Measurements from ENCODE around the gene MTUS2. TPM values are rescaled to one million over a fixed set of nuclear protein-coding genes. Genes with fewer than 3 reads are reported as not detected.

The MTUS2 gene
- under 1 TPM in 1 of 3 donors, not detected in 2; 0.02 TPM for polyA plus RNA-seq

GRCh38 chr13:28820099-28821051, at the start of gene MTUS2:
Gene MTUS2 (plus strand): TSS chr13:28820339.
- Mint-ChIP-seq H3K4me1 (peaks cover 2 to 5% of the 10 kb centered on the region in 2 donors), H3K36me3 (no peaks in the 10 kb centered on the region), H3K4me3 (peak within 1 kb of the TSS; percentile 33 to 72 (median 62)), H3K9me3 (peaks cover 0 to 8% (median 2%) of the 10 kb centered on the region in 6 donors), H3K27me3 (ENCODE audit: low read depth in 3 of 3) (peaks cover 8 to 21% (median 20%) of the 10 kb centered on the region in 3 donors), H3K27ac (no peak within 1 kb of the TSS)
- no peak for DNase-seq

GRCh38 chr13:28778308-28779215, 41.6 kb upstream of the MTUS2 start:
- H3K27me3 Mint-ChIP-seq (ENCODE audit: low read depth in 3 of 3), result peaks cover 7 to 12% (median 11%) of the 10 kb centered on the region in 3 donors
- DNase-seq, result no peak
- no peak overlapping the region for H3K27ac Mint-ChIP-seq
- H3K9me3 Mint-ChIP-seq, result peaks cover 0 to 7% (median 3%) of the 10 kb centered on the region in 6 donors
- H3K4me3 Mint-ChIP-seq, result no peak overlapping the region
- H3K36me3 Mint-ChIP-seq, result no peaks in the 10 kb centered on the region
- H3K4me1 Mint-ChIP-seq, result no peaks in the 10 kb centered on the region

GRCh38 chr13:28792992-28793391, 27.1 kb upstream of the MTUS2 start:
- Mint-ChIP-seq H3K27ac (no peak overlapping the region), H3K27me3 (ENCODE audit: low read depth in 3 of 3) (peaks cover 4 to 18% (median 8%) of the 10 kb centered on the region in 3 donors), H3K36me3 (no peaks in the 10 kb centered on the region), H3K4me3 (no peak overlapping the region), H3K9me3 (peaks cover 0 to 2% (median 0%) of the 10 kb centered on the region in 6 donors), H3K4me1 (no peaks in the 10 kb centered on the region)
- DNase-seq, result no peak

- no peaks in the 10 kb centered on the region for H3K4me1 Mint-ChIP-seq
- peaks cover 4 to 19% (median 6%) of the 10 kb centered on the region in 3 donors for H3K27me3 Mint-ChIP-seq (ENCODE audit: low read depth in 3 of 3)
- H3K27ac Mint-ChIP-seq, result no peak overlapping the region
- no peaks in the 10 kb centered on the region for H3K36me3 Mint-ChIP-seq
- peaks cover 0 to 2% (median 0%) of the 10 kb centered on the region in 6 donors for H3K9me3 Mint-ChIP-seq
- H3K4me3 Mint-ChIP-seq, result no peak overlapping the region
- no peak for DNase-seq
Measured at GRCh38 chr13:28794396-28794795, 25.7 kb upstream of the MTUS2 start.

GRCh38 chr13:28796938-28797257, 23.2 kb upstream of the MTUS2 start:
- H3K27ac Mint-ChIP-seq, result no peak overlapping the region
- peaks cover 0 to 15% (median 5%) of the 10 kb centered on the region in 3 donors for H3K27me3 Mint-ChIP-seq (ENCODE audit: low read depth in 3 of 3)
- no peaks in the 10 kb centered on the region for H3K9me3 Mint-ChIP-seq
- no peaks in the 10 kb centered on the region for H3K36me3 Mint-ChIP-seq
- no peak for DNase-seq
- H3K4me1 Mint-ChIP-seq, result no peaks in the 10 kb centered on the region
- no peak overlapping the region for H3K4me3 Mint-ChIP-seq

- Mint-ChIP-seq H3K9me3 (peaks cover 5 to 27% (median 13%) of the 10 kb centered on the region in 6 donors), H3K27ac (no peak overlapping the region), H3K4me1 (no peaks in the 10 kb centered on the region), H3K4me3 (no peak overlapping the region), H3K27me3 (ENCODE audit: low read depth in 3 of 3) (peaks cover 2 to 6% (median 3%) of the 10 kb centered on the region in 3 donors), H3K36me3 (no peaks in the 10 kb centered on the region)
- DNase-seq, result no peak
Measured at GRCh38 chr13:28805193-28805819, 14.8 kb upstream of the MTUS2 start.

- Mint-ChIP-seq H3K27ac (no peak overlapping the region), H3K4me3 (no peak overlapping the region), H3K27me3 (ENCODE audit: low read depth in 3 of 3) (peaks cover 8 to 20% (median 18%) of the 10 kb centered on the region in 3 donors), H3K36me3 (no peaks in the 10 kb centered on the region), H3K4me1 (peaks cover 2 to 5% of the 10 kb centered on the region in 2 donors), H3K9me3 (peaks cover 0 to 8% (median 0%) of the 10 kb centered on the region in 6 donors)
- DNase-seq, result no peak
Measured at GRCh38 chr13:28817204-28817603, 2.9 kb upstream of the MTUS2 start.

GRCh38 chr13:28819046-28819730, 951 bp upstream of the MTUS2 start:
- H3K4me1 Mint-ChIP-seq, result peaks cover 2 to 5% of the 10 kb centered on the region in 2 donors
- H3K36me3 Mint-ChIP-seq, result no peaks in the 10 kb centered on the region
- H3K4me3 Mint-ChIP-seq, result peak overlapping the region in 2 of 5 donors; percentile 11 to 17
- peaks cover 8 to 21% (median 19%) of the 10 kb centered on the region in 3 donors for H3K27me3 Mint-ChIP-seq (ENCODE audit: low read depth in 3 of 3)
- H3K27ac Mint-ChIP-seq, result no peak overlapping the region
- no peak for DNase-seq
- H3K9me3 Mint-ChIP-seq, result peaks cover 0 to 8% (median under 1%) of the 10 kb centered on the region in 6 donors

GRCh38 chr13:28819735-28820098, 422 bp upstream of the MTUS2 start:
- Mint-ChIP-seq H3K27me3 (ENCODE audit: low read depth in 3 of 3) (peaks cover 8 to 21% (median 18%) of the 10 kb centered on the region in 3 donors), H3K9me3 (peaks cover 0 to 8% (median 2%) of the 10 kb centered on the region in 6 donors), H3K4me1 (peaks cover 2 to 5% of the 10 kb centered on the region in 2 donors), H3K36me3 (no peaks in the 10 kb centered on the region), H3K27ac (no peak overlapping the region), H3K4me3 (no peak overlapping the region)
- no peak for DNase-seq

- H3K27ac Mint-ChIP-seq, result no peak overlapping the region
- peaks cover 5 to 21% (median 18%) of the 10 kb centered on the region in 3 donors for H3K27me3 Mint-ChIP-seq (ENCODE audit: low read depth in 3 of 3)
- H3K9me3 Mint-ChIP-seq, result peaks cover 0 to 7% (median 5%) of the 10 kb centered on the region in 6 donors
- no peak for DNase-seq
- H3K36me3 Mint-ChIP-seq, result no peaks in the 10 kb centered on the region
- peaks cover 2 to 5% of the 10 kb centered on the region in 2 donors for H3K4me1 Mint-ChIP-seq
- no peak overlapping the region for H3K4me3 Mint-ChIP-seq
Measured at GRCh38 chr13:28822151-28822550, 2.0 kb downstream of the MTUS2 start.

- Mint-ChIP-seq H3K36me3 (no peaks in the 10 kb centered on the region), H3K27me3 (ENCODE audit: low read depth in 3 of 3) (peaks cover 4 to 18% (median 15%) of the 10 kb centered on the region in 3 donors), H3K4me1 (peaks cover 2 to 5% of the 10 kb centered on the region in 2 donors), H3K4me3 (no peak overlapping the region), H3K9me3 (peaks cover 4 to 14% (median 10%) of the 10 kb centered on the region in 6 donors), H3K27ac (no peak overlapping the region)
- DNase-seq, result no peak
Measured at GRCh38 chr13:28822801-28823200, 2.7 kb downstream of the MTUS2 start.

- Mint-ChIP-seq H3K4me1 (peaks cover 2 to 5% of the 10 kb centered on the region in 2 donors), H3K9me3 (peaks cover 8 to 33% (median 19%) of the 10 kb centered on the region in 6 donors), H3K27ac (no peak overlapping the region), H3K4me3 (no peak overlapping the region), H3K36me3 (peaks cover 0 to 5% (median 0%) of the 10 kb centered on the region in 3 donors), H3K27me3 (ENCODE audit: low read depth in 3 of 3) (peaks cover 2 to 15% (median 12%) of the 10 kb centered on the region in 3 donors)
- no peak for DNase-seq
Measured at GRCh38 chr13:28825379-28825778, 5.2 kb downstream of the MTUS2 start.

- Mint-ChIP-seq H3K27me3 (ENCODE audit: low read depth in 3 of 3) (peaks cover 1 to 14% (median 7%) of the 10 kb centered on the region in 3 donors), H3K9me3 (peaks cover 13 to 43% (median 28%) of the 10 kb centered on the region in 6 donors), H3K4me1 (no peaks in the 10 kb centered on the region), H3K27ac (no peak overlapping the region), H3K4me3 (no peak overlapping the region), H3K36me3 (peaks cover 0 to 8% (median 0%) of the 10 kb centered on the region in 3 donors)
- no peak for DNase-seq
Measured at GRCh38 chr13:28826368-28826767, 6.2 kb downstream of the MTUS2 start.

Data from immature natural killer cell (primary cell).